Measurements from ENCODE around the gene ADAMTSL4.
"Not testable (repeated sequence)": the region's sequence is repeated elsewhere in the genome, so short reads cannot be mapped to it uniquely, and the experiment has no call there.

The ADAMTSL4 gene

DNA sequence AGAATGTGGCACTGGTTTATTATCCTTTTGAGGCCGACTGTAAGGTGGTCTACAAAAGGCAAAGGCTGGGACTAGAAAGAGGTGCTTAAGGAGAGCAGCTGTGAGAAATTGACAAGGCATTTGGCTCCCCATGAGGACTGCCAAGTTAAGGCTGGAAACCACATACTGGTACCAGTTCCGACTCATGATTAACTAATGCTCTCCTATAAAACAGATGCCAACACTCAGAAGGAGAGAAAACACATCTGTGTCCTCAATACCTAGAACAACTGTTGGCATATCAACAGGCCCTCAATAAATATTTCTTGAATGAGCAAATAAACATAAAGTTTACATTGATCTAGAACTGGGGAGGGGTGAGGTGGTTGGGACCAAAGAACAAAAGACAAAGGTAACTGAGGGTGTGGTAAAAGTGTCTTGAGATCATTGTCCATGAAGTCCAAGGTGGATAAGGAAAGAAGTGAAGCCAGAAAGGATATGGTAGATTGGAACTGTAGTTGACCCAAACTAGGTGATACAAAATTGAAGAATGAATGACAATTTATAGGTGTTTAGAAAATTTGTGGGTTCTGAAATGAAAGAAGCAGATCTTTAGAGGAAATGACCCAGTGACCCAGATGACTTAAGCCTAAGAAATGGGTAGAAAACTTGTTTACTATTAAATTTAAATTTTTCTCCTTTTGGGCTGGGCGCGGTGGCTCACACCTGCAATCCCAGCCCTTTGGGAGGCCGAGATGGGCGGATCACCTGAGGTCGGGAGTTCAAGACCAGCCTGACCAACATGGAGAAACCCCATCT, 47.1 kb downstream of the ADAMTSL4 start:
- DNase-seq (ENCODE audit: low read depth), result no peak

DNA sequence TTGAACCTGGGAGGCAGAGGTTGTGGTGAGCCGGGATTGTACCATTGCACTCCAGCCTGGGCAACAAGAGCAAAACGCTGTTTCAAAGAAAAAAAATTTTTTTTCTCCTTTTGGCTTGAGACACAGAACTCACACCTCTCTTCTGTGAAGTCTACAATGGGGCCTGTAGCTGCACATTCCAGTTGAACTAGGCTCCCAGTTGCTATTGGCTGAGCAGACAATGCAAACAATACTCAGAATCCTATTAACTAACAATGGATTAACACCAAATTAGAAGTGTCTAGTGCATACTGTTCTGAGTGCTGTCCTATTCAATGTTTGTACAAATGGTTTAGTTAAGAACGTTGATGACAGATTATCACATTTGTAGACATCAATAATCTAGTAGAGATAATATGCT, 47.8 kb downstream of the ADAMTSL4 start:
- DNase-seq (ENCODE audit: low read depth), result no peak

GRCh38 chr1:150598346-150598745, 49.1 kb downstream of the ADAMTSL4 start:
- not testable (repeated sequence) for DNase-seq (ENCODE audit: low read depth)

GRCh38 chr1:150601540-150601939, 52.3 kb downstream of the ADAMTSL4 start:
- no peak for DNase-seq (ENCODE audit: low read depth)

- DNase-seq (ENCODE audit: low read depth), result not testable (repeated sequence)
Measured at GRCh38 chr1:150602372-150602771, 53.2 kb downstream of the ADAMTSL4 start.

- DNase-seq (ENCODE audit: low read depth), result no peak
Measured at GRCh38 chr1:150603711-150604110, 54.5 kb downstream of the ADAMTSL4 start.

DNA sequence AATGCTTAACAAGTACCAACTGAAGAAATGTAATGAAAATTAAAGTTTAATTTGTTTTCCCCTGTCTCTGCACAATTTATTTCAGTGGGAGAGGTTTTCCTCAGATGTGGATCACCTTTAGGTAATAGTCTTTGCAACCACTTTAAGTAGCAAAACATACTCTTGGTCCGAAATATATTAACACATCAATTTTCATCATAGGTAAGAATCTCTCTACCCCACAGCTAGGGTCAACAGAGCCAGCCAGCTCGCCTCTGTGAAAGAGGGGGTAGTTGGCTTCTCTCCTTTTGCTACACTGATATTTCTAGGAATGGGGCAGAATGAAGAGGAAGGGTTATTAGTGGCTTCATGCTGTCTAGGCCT, 55.0 kb downstream of the ADAMTSL4 start:
- no peak for DNase-seq (ENCODE audit: low read depth)

GRCh38 chr1:150605451-150605731, 56.2 kb downstream of the ADAMTSL4 start:
- not testable (repeated sequence) for DNase-seq (ENCODE audit: low read depth)

DNA sequence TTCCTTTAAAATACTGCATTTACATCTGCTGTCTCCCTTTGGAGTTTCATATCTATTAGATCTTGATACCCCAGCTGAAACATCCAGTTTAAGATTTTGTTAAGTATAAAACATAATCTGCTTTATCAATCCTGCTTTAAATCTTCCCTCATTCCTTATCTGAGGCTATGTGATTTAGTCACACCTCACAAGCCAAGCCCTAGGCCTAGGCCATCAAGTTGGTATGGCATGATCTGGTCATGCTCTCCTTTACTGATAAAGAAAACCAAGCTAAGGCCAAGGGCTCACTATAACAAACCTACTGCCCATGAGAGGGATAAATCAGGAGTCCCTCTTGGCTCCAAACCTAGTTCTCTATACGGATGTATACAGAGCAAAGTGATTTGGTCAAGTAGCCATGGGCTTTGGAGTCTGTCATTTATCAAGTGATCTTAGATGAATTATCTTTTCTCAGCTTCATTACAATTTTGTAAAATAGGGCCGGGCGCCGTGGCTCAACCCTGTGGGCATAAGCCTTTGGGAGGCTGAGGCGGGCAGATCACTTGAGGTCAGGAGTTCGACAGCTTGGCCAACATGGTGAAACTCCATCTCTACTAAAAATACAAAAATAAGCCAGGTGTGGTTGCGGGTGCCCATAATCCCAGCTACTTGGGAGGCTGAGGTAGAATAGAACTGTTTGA, 57.4 kb downstream of the ADAMTSL4 start:
- no peak for DNase-seq (ENCODE audit: low read depth)

DNA sequence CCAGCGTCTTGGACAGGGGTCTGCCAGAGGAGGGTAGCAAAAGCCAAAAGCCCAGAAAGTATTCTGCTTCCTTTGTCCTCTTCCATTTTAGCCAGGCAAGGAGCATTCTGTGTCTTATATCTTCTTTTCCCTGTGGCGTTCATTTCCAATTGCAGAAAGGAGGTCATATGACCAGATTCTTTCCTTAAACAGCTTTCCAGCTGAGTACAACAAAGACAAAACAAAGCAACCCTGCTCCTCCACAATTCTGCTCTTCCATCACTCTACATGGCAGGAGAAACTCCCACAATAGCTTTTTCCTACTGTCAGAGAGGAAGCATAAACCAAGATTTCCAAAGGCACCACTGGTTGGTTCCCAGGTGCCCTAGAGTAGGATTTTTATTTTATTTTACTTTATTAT, 60.5 kb downstream of the ADAMTSL4 start:
- DNase-seq (ENCODE audit: low read depth), result no peak

All from HS-5 (cell line).